SK-N-SH (cell line): Measurements from ENCODE around the gene UBE2E2. TPM values are rescaled to one million over a fixed set of nuclear protein-coding genes. Genes with fewer than 3 reads are reported as not detected.

Experiments
- CTCF ChIA-PET: fragments of 300-600, 350-600 bp; formaldehyde crosslinking; extraction: SDS; loops from one replicate; lab custom pipeline; 2021; lab: Yijun Ruan, JAX
- POLR2A ChIA-PET: fragments of 350-600 bp; sonication (Branson Sonifier 250); formaldehyde crosslinking; extraction: SDS; loops from one replicate; lab custom pipeline; 2020; ENCODE audit warnings: antibody characterized with exemption, inconsistent platforms; lab: Yijun Ruan, JAX
- DNase-seq: peaks from one replicate; pipeline ENCODE4 v3.0.0; 2012
- H2AFZ ChIP-seq: fragments of 200-600 bp; sonication (generic); 2 replicates; pipeline ENCODE4 v1.8.1; 2016; ENCODE audit warnings: antibody characterized with exemption, mild to moderate bottlenecking, low read depth
- H3F3A ChIP-seq: fragments of 200-600 bp; sonication (generic); replicated peaks from 2 replicates; pipeline ENCODE3; 2016; ENCODE audit warnings: antibody characterized with exemption, mild to moderate bottlenecking; ENCODE audit not compliant: insufficient read depth
- H3K27ac ChIP-seq, 2 experiments: fragments of 200-500 bp in 1 of 2; fragments of 200-600 bp in 1 of 2; sonication (Bioruptor generic) in 1 of 2; sonication (generic), shearing (Covaris generic) in 1 of 2; 2 replicates each; pipeline versions ENCODE4 v1.5.1 to v1.6.1; 2014 to 2016; ENCODE audit warnings: low read depth in 2 of 2, inconsistent platforms in 1 of 2, low read length in 1 of 2, mild to moderate bottlenecking in 1 of 2, mixed read lengths in 1 of 2
- H3K27me3 ChIP-seq: fragments of 200-600 bp; sonication (generic), shearing (Covaris generic); 2 replicates; pipeline ENCODE4 v1.6.1; 2016; ENCODE audit warnings: mixed run types; ENCODE audit not compliant: insufficient read depth
- H3K36me3 ChIP-seq, 2 experiments: fragments of 200-500 bp in 1 of 2; fragments of 200-600 bp in 1 of 2; sonication (Bioruptor generic) in 1 of 2; sonication (generic) in 1 of 2; replicated peaks in 1 of 2; 2 replicates each; pipeline versions ENCODE3 to v1.5.1; 2014 to 2016; ENCODE audit warnings: low read length in 1 of 2, mild to moderate bottlenecking in 1 of 2; ENCODE audit not compliant: insufficient read depth in 2 of 2, control insufficient read depth in 1 of 2
- H3K4me1 ChIP-seq, 2 experiments: fragments of 200-500 bp in 1 of 2; fragments of 200-600 bp in 1 of 2; sonication (Bioruptor generic) in 1 of 2; sonication (generic), shearing (Covaris generic) in 1 of 2; 2 replicates each; pipeline versions ENCODE4 v1.5.1 to v1.6.1; 2014 to 2016; ENCODE audit warnings: low read depth in 1 of 2, low read length in 1 of 2, mixed run types in 1 of 2; ENCODE audit not compliant: insufficient read depth in 2 of 2, control insufficient read depth in 1 of 2
- H3K4me2 ChIP-seq: fragments of 200-600 bp; sonication (generic), shearing (Covaris generic); 2 replicates; pipeline ENCODE4 v1.6.1; 2017; ENCODE audit warnings: mixed run types
- H3K4me3 ChIP-seq, 2 experiments: fragments of 200-500 bp in 1 of 2; fragments of 200-600 bp in 1 of 2; sonication (Bioruptor generic) in 1 of 2; sonication (generic), shearing (Covaris generic) in 1 of 2; 2 replicates each; pipeline versions ENCODE4 v1.5.1 to v1.8.1; 2014 to 2016; ENCODE audit warnings: low read depth in 2 of 2, inconsistent platforms in 1 of 2, low read length in 1 of 2, mild to moderate bottlenecking in 1 of 2, mixed read lengths in 1 of 2, moderate library complexity in 1 of 2
- H3K79me2 ChIP-seq: fragments of 200-600 bp; sonication (generic); 2 replicates; pipeline ENCODE4 v1.8.1; 2017; ENCODE audit warnings: mild to moderate bottlenecking; ENCODE audit not compliant: insufficient read depth
- H3K9ac ChIP-seq: fragments of 200-600 bp; sonication (generic); 2 replicates; pipeline ENCODE4 v1.6.1; 2017; ENCODE audit warnings: mixed run types
- H3K9me2 ChIP-seq: fragments of 200-600 bp; sonication (generic); 2 replicates; pipeline ENCODE4 v1.6.1; 2017; ENCODE audit warnings: mixed run types
- H3K9me3 ChIP-seq: fragments of 200-600 bp; sonication (generic); 2 replicates; pipeline ENCODE4 v1.6.1; 2017; ENCODE audit warnings: mixed run types, mild to moderate bottlenecking, moderate library complexity
- H4K20me1 ChIP-seq: fragments of 200-600 bp; sonication (generic); 2 replicates; pipeline ENCODE4 v1.6.1; 2017; ENCODE audit warnings: mild to moderate bottlenecking, mixed run types; ENCODE audit not compliant: insufficient read depth
- CHD2 ChIP-seq: fragments of 150-350 bp; IDR thresholded peaks from 2 replicates; pipeline ENCODE4 v1.6.1; 2018; ENCODE audit warnings: low read length; ENCODE audit not compliant: partially characterized antibody
- CTCF ChIP-seq: fragments of 200-600 bp; sonication (generic); IDR thresholded peaks from 2 replicates; pipeline ENCODE4 v1.6.1; 2017; ENCODE audit warnings: antibody characterized with exemption, mild to moderate bottlenecking, moderate library complexity
- FOSL2 ChIP-seq: IDR thresholded peaks from 2 replicates; pipeline ENCODE4 v1.4.0; 2012; ENCODE audit warnings: low read depth, mild to moderate bottlenecking, moderate library complexity, borderline replicate concordance
- FOXJ3 ChIP-seq: sonication (generic); formaldehyde crosslinking; IDR thresholded peaks from 2 replicates; pipeline ENCODE4 v1.5.1; 2020; ENCODE audit warnings: mild to moderate bottlenecking, missing genetic modification reagents
- FOXM1 ChIP-seq: IDR thresholded peaks from 2 replicates; pipeline ENCODE4 v1.4.0; 2012; ENCODE audit warnings: low read depth, mild to moderate bottlenecking
- GABPA ChIP-seq: IDR thresholded peaks from 2 replicates; pipeline ENCODE4 v1.4.0; 2012; ENCODE audit warnings: low read depth, mild to moderate bottlenecking
- GATA2 ChIP-seq: sonication (generic); formaldehyde crosslinking; IDR thresholded peaks from 2 replicates; pipeline ENCODE4 v1.5.0; 2020; ENCODE audit warnings: mild to moderate bottlenecking, missing genetic modification reagents
- JUND ChIP-seq: IDR thresholded peaks from 2 replicates; pipeline ENCODE4 v1.4.0; 2012
- NFIC ChIP-seq: IDR thresholded peaks from 2 replicates; pipeline ENCODE4 v1.4.0; 2012; ENCODE audit warnings: borderline replicate concordance
- PBX3 ChIP-seq: IDR thresholded peaks from 2 replicates; pipeline ENCODE4; 2012
- RCOR1 ChIP-seq: fragments of 150-350 bp; IDR thresholded peaks from 2 replicates; pipeline ENCODE4 v1.6.1; 2017; ENCODE audit warnings: antibody characterized with exemption, low read length
- RFX5 ChIP-seq: IDR thresholded peaks from 2 replicates; pipeline ENCODE4 v1.6.1; 2012; ENCODE audit warnings: mild to moderate bottlenecking, improper control_type of control experiment, low read length
- RXRA ChIP-seq: IDR thresholded peaks from 2 replicates; pipeline ENCODE4 v1.4.0; 2012; ENCODE audit warnings: low read depth, mild to moderate bottlenecking, borderline replicate concordance
- SMC3 ChIP-seq: IDR thresholded peaks from 2 replicates; pipeline ENCODE4 v1.6.1; 2012; ENCODE audit warnings: low read depth, low read length, improper control_type of control experiment
- TAF1 ChIP-seq: IDR thresholded peaks from 2 replicates; pipeline ENCODE4 v1.6.1; 2012; ENCODE audit warnings: low read depth, mild to moderate bottlenecking, low read length, moderate library complexity, borderline replicate concordance
- TEAD4 ChIP-seq: IDR thresholded peaks from 2 replicates; pipeline ENCODE4 v1.4.0; 2012; ENCODE audit warnings: mild to moderate bottlenecking, borderline replicate concordance; ENCODE audit not compliant: insufficient read depth
- ZBTB33 ChIP-seq: IDR thresholded peaks from 2 replicates; pipeline ENCODE4 v1.4.0; 2012; ENCODE audit warnings: low read depth, borderline replicate concordance
- WGBS: methylation state at CpG from one replicate; pipeline ENCODE4 v1.1.6; 2017; ENCODE audit warnings: low lambda C conversion rate; 5-methylcytosine and 5-hydroxymethylcytosine counted together
- polyA plus RNA-seq, 3 experiments: library from polyadenylated mRNA; depleted of rRNA; stranded (reverse); fragments of >200 nt; gene quantifications; 2 replicates each; pipeline ENCODE4 v1.2.3, GENCODE V29; 2012

UBE2E2 gene
- polyA plus RNA-seq, 1 of the 3 experiments (the other 2 are of a cell fraction), result 46.4 TPM

- H3F3A ChIP-seq, result peaks cover 11% of the 10 kb centered on the region
- H3K27ac ChIP-seq, result no peak overlapping the region
- ChIA-PET CTCF (no interaction called here), POLR2A (no interaction called here)
- TF ChIP-seq TEAD4 (no peak), TAF1 (no peak), ZBTB33 (no peak), RCOR1 (no peak), NFIC (no peak), GATA2 (no peak)
- H3K4me3 ChIP-seq, result no peak overlapping the region
- H2AFZ ChIP-seq, result no peak overlapping the region
- H3K27me3 ChIP-seq, result no peaks in the 10 kb centered on the region
- WGBS, result 91% methylated on average over 3 of the region's 3 CpGs
- no peak overlapping the region for H3K4me2 ChIP-seq
- no peaks in the 10 kb centered on the region for H3K36me3 ChIP-seq
- no peak for DNase-seq
- H4K20me1 ChIP-seq, result no peaks in the 10 kb centered on the region
- peaks cover 13% of the 10 kb centered on the region; the same call in 1 of the 2 replicates for H3K79me2 ChIP-seq
- H3K9me2 ChIP-seq, result no peaks in the 10 kb centered on the region
- H3K4me1 ChIP-seq, result peaks cover 0 to under 1% of the 10 kb centered on the region in 2 experiments; a peak in 3 of 4 replicates
- no peak overlapping the region for H3K9ac ChIP-seq
- no peaks in the 10 kb centered on the region for H3K9me3 ChIP-seq
Observed at GRCh38 chr3:23270423-23270822, 67.3 kb downstream of the UBE2E2 start.

GRCh38 chr3:23271876-23272741 is 69.0 kb downstream of the UBE2E2 start:
- POLR2A ChIA-PET, result no interaction called here
- no peaks in the 10 kb centered on the region; a peak in 2 of 4 replicates for H3K4me1 ChIP-seq
- H3K9ac ChIP-seq, result no peak overlapping the region
- H3K9me2 ChIP-seq, result no peaks in the 10 kb centered on the region
- H4K20me1 ChIP-seq, result no peaks in the 10 kb centered on the region
- no peak for TF ChIP-seq PBX3
- TF ChIP-seq GATA2, result no peak
- no peak for TF ChIP-seq FOSL2
- no peak for TF ChIP-seq SMC3
- no peak for TF ChIP-seq FOXM1
- no peak for TF ChIP-seq CTCF
- TF ChIP-seq RFX5, result no peak
- TF ChIP-seq JUND, result no peak
- TF ChIP-seq NFIC, result no peak
- TF ChIP-seq RXRA, result no peak
- no peak for TF ChIP-seq GABPA
- TF ChIP-seq CHD2, result no peak
- TF ChIP-seq FOXJ3 (CRISPR knock-in tag), result no peak
- DNase-seq, result no peak
- no peaks in the 10 kb centered on the region for H3K27me3 ChIP-seq
- no peak overlapping the region for H3K27ac ChIP-seq
- H3K79me2 ChIP-seq, result peaks cover 5% of the 10 kb centered on the region; the same call in 1 of the 2 replicates
- peaks cover 9% of the 10 kb centered on the region for H3F3A ChIP-seq
- H3K9me3 ChIP-seq, result no peaks in the 10 kb centered on the region
- CTCF ChIA-PET, result no interaction called here
- no peak overlapping the region for H3K4me2 ChIP-seq
- no peak overlapping the region for H3K4me3 ChIP-seq
- no peaks in the 10 kb centered on the region for H3K36me3 ChIP-seq
- no peak overlapping the region for H2AFZ ChIP-seq
- 90% methylated on average over 20 of the region's 38 CpGs for WGBS
